Activated T-helper 17 cell treated with anti-CD3 and anti-CD28 coated beads, Interleukin-2, amount 50 U/mL, for 72 hours (primary cell): ENCODE measurements around the gene FAM217B. TPM values are rescaled to one million over a fixed set of nuclear protein-coding genes. Genes with fewer than 3 reads are reported as not detected.
"Not testable (repeated sequence)": the region's sequence is repeated elsewhere in the genome, so short reads cannot be mapped to it uniquely, and the experiment has no call there.

ENCODE experiments used
- ATAC-seq: fragments of 150-1000 bp; cut with Tn5 transposase; replicated peaks from 2 replicates; pipeline ENCODE4 v1.10.0; 2021; ENCODE audit warnings: mild to moderate bottlenecking, moderate library complexity
- H3K27ac Mint-ChIP-seq: one replicate; pipeline ENCODE4 v1.8.0; 2022; ENCODE audit warnings: mixed read lengths
- H3K27me3 Mint-ChIP-seq: one replicate; pipeline ENCODE4 v1.8.0; 2022; ENCODE audit warnings: mixed read lengths
- H3K36me3 Mint-ChIP-seq: one replicate; pipeline ENCODE4 v1.8.0; 2022; ENCODE audit warnings: low read depth, mild to moderate bottlenecking, mixed read lengths
- H3K4me1 Mint-ChIP-seq: one replicate; pipeline ENCODE4 v1.8.0; 2022; ENCODE audit warnings: mixed read lengths
- H3K4me3 Mint-ChIP-seq: one replicate; pipeline ENCODE4 v1.8.0; 2022; ENCODE audit warnings: mild to moderate bottlenecking, mixed read lengths
- H3K9me3 Mint-ChIP-seq: one replicate; pipeline ENCODE4 v1.8.0; 2022; ENCODE audit warnings: mixed read lengths
- total RNA-seq, 2 donors: library from RNA; stranded (reverse); gene quantifications; one replicate each; pipeline ENCODE4 v1.2.3, GENCODE V29; 2022

FAM217B gene
- total RNA-seq, 2 donors from 2014 or later = 16.6 to 20.9 TPM

DNA sequence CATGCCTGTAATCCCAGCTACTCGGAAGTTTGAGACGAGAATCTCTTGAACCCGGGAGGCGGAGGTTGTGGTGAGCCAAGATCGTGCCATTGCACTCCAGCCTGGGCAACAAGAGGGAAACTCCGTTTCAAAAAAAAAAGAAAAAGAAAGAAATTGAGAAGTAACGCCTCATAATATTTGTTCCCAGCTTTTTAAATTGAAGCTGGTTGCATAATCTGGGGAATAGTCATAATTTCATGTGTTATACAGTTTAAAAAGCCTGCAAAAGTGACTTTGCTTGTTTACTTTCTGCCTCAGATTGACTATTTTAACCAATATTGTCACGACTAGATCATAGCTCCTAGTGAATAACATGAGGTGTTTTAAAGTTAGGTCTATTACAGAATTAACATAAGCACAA lies 7.2 kb downstream of the FAM217B start:
- Mint-ChIP-seq H3K27me3 (no peaks in the 10 kb centered on the region), H3K4me3 (no peak overlapping the region), H3K4me1 (peaks cover 9% of the 10 kb centered on the region), H3K36me3 (peaks cover 48% of the 10 kb centered on the region), H3K9me3 (no peaks in the 10 kb centered on the region), H3K27ac (no peak overlapping the region)
- ATAC-seq = no peak

- H3K9me3 Mint-ChIP-seq = no peaks in the 10 kb centered on the region
- peaks cover 40% of the 10 kb centered on the region for H3K36me3 Mint-ChIP-seq
- no peaks in the 10 kb centered on the region for H3K27me3 Mint-ChIP-seq
- no peak for ATAC-seq
- H3K27ac Mint-ChIP-seq = peak overlapping the region; percentile 97
- peak overlapping the region; percentile 76 for H3K4me3 Mint-ChIP-seq
- peaks cover 9% of the 10 kb centered on the region for H3K4me1 Mint-ChIP-seq
These were observed 8.0 kb downstream of the FAM217B start for GRCh38 chr20:59948212-59948611.

DNA sequence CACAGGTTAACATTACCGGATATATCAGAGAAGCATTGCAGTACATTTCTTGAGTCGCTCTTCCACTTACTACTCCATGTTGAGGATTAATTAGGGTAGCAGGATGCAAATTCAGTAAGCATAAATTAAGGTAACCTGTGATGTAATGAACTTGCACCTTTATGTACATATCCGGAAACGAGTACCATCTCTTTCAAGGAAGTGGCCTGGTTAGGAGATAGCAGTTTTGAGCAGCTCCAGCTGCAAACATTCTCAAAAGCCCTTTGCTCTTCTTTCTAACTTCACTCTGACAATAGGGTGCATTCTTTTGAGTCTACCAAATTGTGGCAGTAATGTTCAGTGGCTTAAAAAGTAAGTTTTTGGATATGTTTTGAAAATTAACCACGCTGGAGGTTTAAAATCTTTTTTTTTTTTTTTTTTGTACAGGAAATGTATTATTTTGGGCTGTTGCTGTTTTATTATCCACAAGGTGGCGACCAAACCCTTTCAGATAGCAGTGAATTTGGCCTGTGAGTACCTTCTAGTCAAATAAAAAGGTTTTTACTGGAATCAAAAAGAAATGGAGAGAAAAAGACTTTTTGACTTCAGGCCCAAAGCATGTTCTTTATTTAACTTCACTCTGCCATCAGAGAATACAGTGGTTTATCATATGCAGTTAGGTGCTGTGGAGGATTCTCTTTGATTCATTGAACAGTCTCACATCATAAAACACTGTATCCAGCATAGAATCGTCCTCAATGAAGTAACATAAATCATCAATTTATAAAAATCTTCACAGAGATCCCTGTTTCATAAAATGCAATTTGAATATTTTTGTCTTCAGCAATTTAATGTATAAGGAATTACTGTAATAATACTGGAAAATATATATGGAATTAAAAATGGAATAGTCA lies 8.9 kb downstream of the FAM217B start:
- Mint-ChIP-seq H3K36me3 (peaks cover 35% of the 10 kb centered on the region), H3K27me3 (no peaks in the 10 kb centered on the region), H3K27ac (peak overlapping the region; percentile 97), H3K4me1 (peaks cover 9% of the 10 kb centered on the region), H3K9me3 (no peaks in the 10 kb centered on the region), H3K4me3 (peak overlapping the region; percentile 76)
- ATAC-seq = peak; percentile 60

GRCh38 chr20:59949911-59950310 lies 9.7 kb downstream of the FAM217B start:
- Mint-ChIP-seq H3K27ac (peak overlapping the region; percentile 71), H3K4me3 (no peak overlapping the region), H3K27me3 (no peaks in the 10 kb centered on the region), H3K9me3 (no peaks in the 10 kb centered on the region), H3K4me1 (peaks cover 9% of the 10 kb centered on the region), H3K36me3 (peaks cover 26% of the 10 kb centered on the region)
- ATAC-seq = no peak

DNA sequence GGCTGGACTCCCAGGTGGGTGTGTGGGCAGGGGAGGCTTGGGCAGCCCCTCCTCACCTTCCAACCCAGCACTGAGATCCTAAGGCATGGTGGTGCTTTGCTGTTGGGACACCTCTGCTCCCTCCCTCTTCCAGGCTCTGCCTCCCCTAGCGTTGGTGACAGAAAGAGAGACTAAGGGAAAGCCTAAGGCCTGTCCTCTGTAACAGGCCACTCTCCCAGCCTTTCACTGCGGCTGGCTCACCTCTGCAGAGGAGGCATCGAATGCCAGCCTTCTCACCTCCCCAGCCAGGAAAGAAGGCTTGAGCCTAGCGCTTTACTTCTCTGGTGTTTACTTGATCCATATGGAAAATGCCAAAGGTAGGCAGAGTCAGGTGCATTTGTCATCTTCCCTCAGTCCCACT lies 14.5 kb downstream of the FAM217B start:
- no peaks in the 10 kb centered on the region for H3K4me1 Mint-ChIP-seq
- no peak for ATAC-seq
- H3K27me3 Mint-ChIP-seq = no peaks in the 10 kb centered on the region
- H3K9me3 Mint-ChIP-seq = no peaks in the 10 kb centered on the region
- H3K27ac Mint-ChIP-seq = no peak overlapping the region
- peaks cover 6% of the 10 kb centered on the region for H3K36me3 Mint-ChIP-seq
- no peak overlapping the region for H3K4me3 Mint-ChIP-seq

DNA sequence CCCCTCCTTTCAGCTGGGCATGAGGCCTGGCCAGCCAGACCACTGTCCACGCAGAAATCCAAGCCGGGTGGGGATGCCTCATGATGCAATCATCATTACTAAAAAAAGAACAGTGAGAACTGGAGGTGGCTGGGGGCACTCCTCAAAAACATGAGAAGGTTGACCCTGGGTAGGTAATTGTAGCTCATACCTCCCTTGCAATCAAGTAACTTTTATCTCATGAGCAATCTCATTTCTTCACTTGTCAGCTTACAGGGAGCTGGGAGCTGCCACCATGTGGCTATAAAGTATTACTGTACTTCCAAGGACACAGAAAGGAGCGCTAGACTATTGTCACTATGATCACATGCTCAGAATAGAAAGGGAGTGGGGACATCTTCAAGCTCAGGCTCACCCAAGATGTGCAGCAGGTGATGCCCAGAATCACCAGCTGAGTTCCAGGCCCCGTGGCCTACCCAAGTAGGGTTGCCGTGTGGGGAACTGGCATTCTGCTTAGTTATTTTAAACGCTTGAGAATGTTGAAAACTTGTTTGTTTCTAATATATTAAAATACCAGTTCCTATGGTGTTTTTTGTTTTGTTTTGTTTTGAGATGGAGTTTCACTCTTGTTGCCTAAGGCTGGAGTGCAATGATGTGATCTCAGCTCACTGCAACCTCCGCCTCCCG lies 15.1 kb downstream of the FAM217B start:
- Mint-ChIP-seq H3K27ac (no peak overlapping the region), H3K4me3 (no peak overlapping the region), H3K9me3 (no peaks in the 10 kb centered on the region), H3K27me3 (no peaks in the 10 kb centered on the region), H3K4me1 (no peaks in the 10 kb centered on the region), H3K36me3 (peaks cover 5% of the 10 kb centered on the region)
- no peak for ATAC-seq

DNA sequence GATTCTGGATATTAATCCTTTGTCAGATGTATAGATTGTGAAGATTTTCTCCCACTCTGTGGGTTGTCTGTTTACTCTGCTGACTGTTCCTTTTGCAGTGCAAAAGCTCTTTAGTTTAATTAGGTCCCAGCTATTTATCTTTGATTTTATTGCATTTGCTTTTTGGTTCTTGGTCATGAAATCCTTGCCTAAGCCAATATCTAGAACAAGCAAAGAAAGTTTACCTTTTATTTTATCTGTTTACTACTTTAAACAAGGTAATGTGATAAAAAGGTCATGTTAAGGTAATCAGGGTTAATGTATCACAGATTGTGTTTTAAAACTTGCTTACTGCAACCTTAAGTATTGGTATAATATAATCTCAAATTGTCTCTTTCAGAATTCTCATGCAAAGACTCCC lies 17.4 kb downstream of the FAM217B start:
- H3K4me3 Mint-ChIP-seq, ATAC-seq, H3K9me3 Mint-ChIP-seq, H3K4me1 Mint-ChIP-seq, H3K27ac Mint-ChIP-seq, H3K36me3 Mint-ChIP-seq, H3K27me3 Mint-ChIP-seq: not testable (repeated sequence)

GRCh38 chr20:59958123-59958522 lies 17.9 kb downstream of the FAM217B start, which contains the start of gene CDH26:
Gene CDH26 (plus strand): TSS chr20:59958423. CDS start chr20:59958727, 304 bp downstream.
- no peaks in the 10 kb centered on the region for H3K27me3 Mint-ChIP-seq
- ATAC-seq = no peak
- no peaks in the 10 kb centered on the region for H3K9me3 Mint-ChIP-seq
- H3K27ac Mint-ChIP-seq = no peak within 1 kb of the TSS
- peaks cover 6% of the 10 kb centered on the region for H3K36me3 Mint-ChIP-seq
- H3K4me3 Mint-ChIP-seq = no peak within 1 kb of the TSS
- H3K4me1 Mint-ChIP-seq = no peaks in the 10 kb centered on the region

DNA sequence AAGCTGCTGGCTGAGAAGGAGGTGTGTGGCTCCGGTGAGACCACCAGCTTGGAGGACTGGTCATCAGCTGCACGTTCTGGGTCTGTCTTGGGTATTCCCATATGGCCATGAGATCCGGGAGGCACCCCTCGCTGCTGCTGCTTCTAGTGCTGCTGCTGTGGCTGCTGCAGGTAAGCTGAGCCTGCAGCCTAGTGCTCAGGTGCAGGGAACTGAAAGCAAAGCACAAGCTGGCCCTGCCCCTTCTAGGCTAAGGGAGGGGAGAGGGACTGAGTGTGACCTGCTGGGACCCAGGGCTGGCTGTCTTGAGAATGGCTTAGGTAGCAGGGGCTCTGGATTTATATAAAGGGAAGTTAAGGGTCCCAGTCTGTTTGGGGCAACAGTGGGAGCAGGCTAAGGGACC lies 18.4 kb downstream of the FAM217B start:
- ATAC-seq = no peak
- Mint-ChIP-seq H3K9me3 (no peaks in the 10 kb centered on the region), H3K36me3 (peaks cover 6% of the 10 kb centered on the region), H3K4me3 (no peak overlapping the region), H3K4me1 (no peaks in the 10 kb centered on the region), H3K27me3 (no peaks in the 10 kb centered on the region), H3K27ac (no peak overlapping the region)

GRCh38 chr20:59961423-59961822 lies 21.2 kb downstream of the FAM217B start:
- no peak overlapping the region for H3K27ac Mint-ChIP-seq

DNA sequence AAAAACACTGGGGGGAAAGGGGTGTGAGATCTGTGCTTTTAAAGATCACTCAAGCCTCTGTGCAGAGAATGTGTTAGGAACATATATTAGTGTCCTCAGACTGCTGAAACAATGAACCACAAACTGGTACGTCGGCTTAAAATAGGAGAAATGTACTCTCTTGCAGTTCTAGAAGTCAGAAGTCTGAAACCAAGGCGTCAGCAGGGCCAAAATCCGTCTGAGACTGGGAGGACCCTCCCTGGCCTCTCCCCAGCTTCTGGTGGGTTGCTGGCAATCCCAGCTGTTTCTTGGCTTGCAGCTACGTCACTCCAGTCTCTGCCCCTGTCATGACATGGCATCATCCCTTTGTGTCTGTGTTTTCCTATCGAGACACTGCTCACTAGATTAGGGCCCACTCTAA lies 22.0 kb downstream of the FAM217B start:
- H3K27me3 Mint-ChIP-seq = no peaks in the 10 kb centered on the region
- peaks cover 6% of the 10 kb centered on the region for H3K36me3 Mint-ChIP-seq
- H3K4me1 Mint-ChIP-seq = no peaks in the 10 kb centered on the region
- no peak for ATAC-seq
- no peak overlapping the region for H3K4me3 Mint-ChIP-seq
- no peak overlapping the region for H3K27ac Mint-ChIP-seq
- no peaks in the 10 kb centered on the region for H3K9me3 Mint-ChIP-seq

More at GRCh38 chr20:59961423-59961822, 21.2 kb downstream of the FAM217B start:
- no peaks in the 10 kb centered on the region for H3K27me3 Mint-ChIP-seq
- no peaks in the 10 kb centered on the region for H3K9me3 Mint-ChIP-seq
- H3K4me3 Mint-ChIP-seq = no peak overlapping the region
- peaks cover 6% of the 10 kb centered on the region for H3K36me3 Mint-ChIP-seq
- H3K4me1 Mint-ChIP-seq = no peaks in the 10 kb centered on the region
- no peak for ATAC-seq

GRCh38 chr20:59966428-59966827 lies 26.2 kb downstream of the FAM217B start:
- Mint-ChIP-seq H3K4me1 (no peaks in the 10 kb centered on the region), H3K9me3 (no peaks in the 10 kb centered on the region), H3K36me3 (no peaks in the 10 kb centered on the region), H3K4me3 (no peak overlapping the region), H3K27ac (no peak overlapping the region), H3K27me3 (no peaks in the 10 kb centered on the region)
- ATAC-seq = no peak

GRCh38 chr20:59971428-59971827 lies 31.2 kb downstream of the FAM217B start:
- Mint-ChIP-seq H3K9me3 (no peaks in the 10 kb centered on the region), H3K36me3 (no peaks in the 10 kb centered on the region), H3K27ac (no peak overlapping the region), H3K4me3 (no peak overlapping the region), H3K27me3 (no peaks in the 10 kb centered on the region), H3K4me1 (no peaks in the 10 kb centered on the region)
- no peak for ATAC-seq

DNA sequence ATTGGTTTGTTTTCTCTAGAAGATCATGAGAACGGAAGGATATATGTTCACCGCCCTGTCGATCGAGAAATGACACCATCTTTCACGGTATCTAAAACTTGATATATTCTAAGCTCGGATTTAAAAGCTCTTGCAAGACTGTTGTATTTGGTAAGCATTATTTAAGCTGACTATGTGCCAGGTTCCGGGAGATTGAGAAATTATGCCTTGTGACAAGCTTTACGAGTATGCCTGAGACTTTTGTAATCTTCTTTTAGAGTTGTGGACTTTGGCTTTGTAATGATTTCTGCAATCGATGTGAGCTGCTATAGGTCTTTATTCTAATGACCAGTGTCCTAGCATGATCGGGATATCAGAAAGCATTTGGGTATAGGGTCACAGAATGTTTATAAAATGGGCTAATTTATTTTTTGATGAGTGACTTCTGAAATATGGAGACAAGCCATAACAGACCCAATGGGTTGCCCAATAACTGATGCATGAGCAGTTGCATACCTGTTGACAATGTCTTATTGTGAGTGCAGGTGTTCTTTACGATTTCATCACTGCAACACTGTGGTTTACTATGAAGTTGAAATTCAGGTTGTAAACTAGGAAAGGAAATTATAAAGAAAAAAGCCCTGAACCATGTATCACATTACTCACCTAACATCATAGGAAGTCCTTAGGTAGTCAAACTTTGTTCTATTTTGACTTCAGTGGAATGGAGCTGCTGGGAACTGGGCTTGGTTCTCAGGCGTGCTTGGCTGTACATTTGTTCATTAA lies 32.0 kb downstream of the FAM217B start:
- ATAC-seq = no peak
- H3K27ac Mint-ChIP-seq = no peak overlapping the region
- no peaks in the 10 kb centered on the region for H3K27me3 Mint-ChIP-seq
- no peak overlapping the region for H3K4me3 Mint-ChIP-seq
- no peaks in the 10 kb centered on the region for H3K36me3 Mint-ChIP-seq
- no peaks in the 10 kb centered on the region for H3K9me3 Mint-ChIP-seq
- H3K4me1 Mint-ChIP-seq = no peaks in the 10 kb centered on the region
